Brain microvascular endothelial cell (primary cell): ENCODE results near the gene ZNF655.

Experiments used
- DNase-seq: peaks from one replicate; pipeline ENCODE4 v3.0.0-alpha.2; 2020
- H3K27ac ChIP-seq: fragments of 250-450 bp; sonication (Bioruptor Pico); 2 replicates; pipeline ENCODE4 v1.5.1; 2020; ENCODE audit warnings: mild to moderate bottlenecking, moderate library complexity
- H3K27me3 ChIP-seq: fragments of 250-450 bp; sonication (Bioruptor Pico); replicated peaks from 2 replicates; pipeline ENCODE4 v1.5.1; 2020; ENCODE audit warnings: mild to moderate bottlenecking
- H3K36me3 ChIP-seq: fragments of 250-450 bp; sonication (Bioruptor Pico); replicated peaks from 2 replicates; pipeline ENCODE4 v1.5.1; 2020; ENCODE audit warnings: mild to moderate bottlenecking
- H3K4me3 ChIP-seq: 2 replicates; pipeline ENCODE4 v1.5.1; 2011; ENCODE audit warnings: low read depth, mild to moderate bottlenecking, control low read depth, low read length, moderate library complexity
- in situ Hi-C: cut with HindIII; loops from 2 replicates; pipeline ENCODE4 v1.10.0; 2017; ENCODE audit warnings: low sequenced_read_pairs, low pct_ligation_motif_present
- TF ChIP-seq, protein P1 (sequence below): IDR thresholded peaks from 2 replicates; pipeline ENCODE4 v1.5.1; 2011; ENCODE audit warnings: low read depth, mild to moderate bottlenecking, moderate library complexity, low read length, control low read depth, inconsistent platforms; ENCODE audit errors: missing control alignments

Gene ZNF655

DNA sequence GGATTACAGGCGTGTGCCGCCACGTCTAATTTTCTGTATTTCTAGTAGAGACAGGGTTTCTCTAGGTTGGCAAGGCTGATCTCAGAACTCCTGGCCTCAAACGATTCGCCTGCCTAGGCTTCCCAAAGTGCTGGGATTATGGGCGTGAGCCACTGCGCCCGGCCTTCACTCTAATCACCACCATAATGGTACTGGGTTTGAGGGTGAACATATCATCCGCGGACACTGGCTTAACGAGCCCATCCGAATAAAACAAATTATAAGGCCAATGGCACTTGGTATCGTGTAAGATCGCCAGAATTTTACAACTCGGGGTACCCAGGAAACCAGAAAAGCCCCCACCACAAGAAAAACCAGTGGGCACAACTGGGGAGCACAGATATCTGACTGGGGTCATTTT is 7.1 kb upstream of the ZNF655 start:
- TF ChIP-seq, protein P1, sequence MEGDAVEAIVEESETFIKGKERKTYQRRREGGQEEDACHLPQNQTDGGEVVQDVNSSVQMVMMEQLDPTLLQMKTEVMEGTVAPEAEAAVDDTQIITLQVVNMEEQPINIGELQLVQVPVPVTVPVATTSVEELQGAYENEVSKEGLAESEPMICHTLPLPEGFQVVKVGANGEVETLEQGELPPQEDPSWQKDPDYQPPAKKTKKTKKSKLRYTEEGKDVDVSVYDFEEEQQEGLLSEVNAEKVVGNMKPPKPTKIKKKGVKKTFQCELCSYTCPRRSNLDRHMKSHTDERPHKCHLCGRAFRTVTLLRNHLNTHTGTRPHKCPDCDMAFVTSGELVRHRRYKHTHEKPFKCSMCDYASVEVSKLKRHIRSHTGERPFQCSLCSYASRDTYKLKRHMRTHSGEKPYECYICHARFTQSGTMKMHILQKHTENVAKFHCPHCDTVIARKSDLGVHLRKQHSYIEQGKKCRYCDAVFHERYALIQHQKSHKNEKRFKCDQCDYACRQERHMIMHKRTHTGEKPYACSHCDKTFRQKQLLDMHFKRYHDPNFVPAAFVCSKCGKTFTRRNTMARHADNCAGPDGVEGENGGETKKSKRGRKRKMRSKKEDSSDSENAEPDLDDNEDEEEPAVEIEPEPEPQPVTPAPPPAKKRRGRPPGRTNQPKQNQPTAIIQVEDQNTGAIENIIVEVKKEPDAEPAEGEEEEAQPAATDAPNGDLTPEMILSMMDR, result no peak
- in situ Hi-C loops, result no loop called here
- peak overlapping the region; percentile 54 for H3K27ac ChIP-seq
- H3K4me3 ChIP-seq, result peak overlapping the region; percentile 98
- peaks cover 4% of the 10 kb centered on the region for H3K36me3 ChIP-seq
- DNase-seq, result no peak
- no peaks in the 10 kb centered on the region for H3K27me3 ChIP-seq

DNA sequence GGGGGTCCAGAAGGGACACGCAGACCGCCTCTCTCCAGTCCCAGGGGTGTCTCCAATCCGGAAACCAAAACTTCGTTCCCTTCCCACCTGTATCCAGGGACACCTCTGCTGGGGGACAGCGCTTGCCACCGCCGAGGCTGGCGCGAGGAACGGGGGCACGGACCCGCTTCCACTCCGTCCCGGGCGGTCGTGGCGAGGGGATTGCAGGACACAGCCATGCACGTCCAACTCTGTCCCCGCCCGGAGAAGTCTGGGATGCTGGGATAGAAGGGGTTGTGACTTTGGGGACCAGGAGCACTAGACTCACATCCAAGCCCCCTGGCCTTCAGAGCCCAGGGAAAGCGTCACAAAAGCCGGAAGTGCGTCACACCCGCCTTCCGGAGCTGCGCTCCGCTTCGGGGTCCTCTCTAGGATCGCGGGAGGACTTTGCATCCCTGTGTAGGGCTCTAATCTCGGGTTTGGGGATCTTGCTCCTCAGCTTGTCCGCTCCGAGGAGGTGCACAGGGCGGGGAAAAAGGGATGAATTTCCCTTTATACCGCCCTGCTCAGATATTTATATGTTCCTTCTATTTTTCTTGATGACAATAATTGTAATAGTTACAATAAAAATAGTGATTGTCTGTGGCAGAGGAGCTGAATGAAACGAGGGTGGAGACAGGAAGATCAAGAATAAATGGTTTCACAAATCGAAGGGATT is 6.5 kb upstream of the ZNF655 start, which contains the start of gene FAM200A:
TSS of gene FAM200A (minus strand) at position 348 of the 697 bp plus-strand sequence. CDS start 3,707 bp downstream, outside the sequence.
- Histone ChIP-seq H3K4me3 (peak within 1 kb of the TSS; percentile 98), H3K27ac (peak within 1 kb of the TSS; percentile 54), H3K27me3 (no peaks in the 10 kb centered on the region), H3K36me3 (peaks cover 4% of the 10 kb centered on the region)
- TF ChIP-seq, protein P1, result no peak
- in situ Hi-C loops, result no loop called here
- DNase-seq, result peak; percentile 83

- Histone ChIP-seq H3K27ac (no peak overlapping the region), H3K36me3 (peaks cover under 1% of the 10 kb centered on the region), H3K27me3 (no peaks in the 10 kb centered on the region), H3K4me3 (no peak overlapping the region)
- in situ Hi-C loops, result no loop called here
- DNase-seq, result no peak
- TF ChIP-seq, protein P1, result no peak
These were observed 5.4 kb upstream of the ZNF655 start for GRCh38 chr7:99553039-99553438.

DNA sequence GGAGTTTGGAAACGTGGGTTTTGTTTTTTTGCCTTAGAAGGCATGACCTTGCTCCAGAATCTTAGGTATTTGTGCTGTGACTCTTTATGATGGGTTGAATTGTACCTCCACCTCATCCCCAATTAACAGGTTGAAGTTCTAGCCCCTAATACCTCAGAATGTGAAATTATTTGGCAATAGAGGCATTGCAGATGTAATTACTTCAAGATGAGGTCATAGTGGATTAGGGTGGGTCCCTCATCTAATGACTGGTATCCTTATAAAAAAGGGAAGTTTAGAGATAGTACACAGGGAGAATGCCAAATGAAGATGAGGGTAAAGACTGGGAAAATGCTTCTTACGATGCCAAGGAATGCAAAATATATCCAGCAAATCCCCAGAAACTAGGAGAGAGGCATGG is 3.5 kb upstream of the ZNF655 start:
- no peak overlapping the region for H3K4me3 ChIP-seq
- no peak overlapping the region for H3K27ac ChIP-seq
- TF ChIP-seq, protein P1, result no peak
- no peak for DNase-seq
- no peaks in the 10 kb centered on the region for H3K36me3 ChIP-seq
- in situ Hi-C loops, result no loop called here
- H3K27me3 ChIP-seq, result no peaks in the 10 kb centered on the region

- TF ChIP-seq, protein P1, result no peak
- DNase-seq, result no peak
- H3K4me3 ChIP-seq, result peak overlapping the region; percentile 95
- H3K27me3 ChIP-seq, result no peaks in the 10 kb centered on the region
- peaks cover 19% of the 10 kb centered on the region for H3K36me3 ChIP-seq
- in situ Hi-C loops, result no loop called here
- H3K27ac ChIP-seq, result no peak overlapping the region
These were observed 1.2 kb upstream of the ZNF655 start for GRCh38 chr7:99557196-99557607.

- in situ Hi-C loops, result no loop called here
- TF ChIP-seq, protein P1, result no peak
- peaks cover 23% of the 10 kb centered on the region for H3K36me3 ChIP-seq
- peak overlapping the region; percentile 95 for H3K27ac ChIP-seq
- DNase-seq, result no peak
- H3K4me3 ChIP-seq, result peak overlapping the region; percentile 95
- no peaks in the 10 kb centered on the region for H3K27me3 ChIP-seq
These were observed 519 bp upstream of the ZNF655 start for GRCh38 chr7:99557940-99558305.
